ENCODE measurements around the gene NT5DC3. TPM values are rescaled to one million over a fixed set of nuclear protein-coding genes. Genes with fewer than 3 reads are reported as not detected.
"Not testable (repeated sequence)": the region's sequence is repeated elsewhere in the genome, so short reads cannot be mapped to it uniquely, and the experiment has no call there.

NT5DC3 gene
- total RNA-seq, 1 donor from 2014 or later = 5.2 TPM

- Histone ChIP-seq H3K4me3 (no peak overlapping the region), H3K27me3 (no peaks in the 10 kb centered on the region), H3K27ac (no peak overlapping the region), H3K9me3 (no peaks in the 10 kb centered on the region), H3K4me1 (peaks cover 4% of the 10 kb centered on the region), H3K36me3 (peaks cover 0 to 8% of the 10 kb centered on the region in 2 donors)
- TF ChIP-seq POLR2A (IDR thresholded peaks at IDR 0.05) = no peak
- TF ChIP-seq CTCF (IDR thresholded peaks at IDR 0.05) = no peak
- TF ChIP-seq POLR2AphosphoS5 (IDR thresholded peaks at IDR 0.05; ENCODE audit: insufficient read depth in 1 of 2, low read depth in 1 of 2) = no peak
- no peak for DNase-seq (ENCODE audit: extremely low spot score in 2 of 2)
- intact Hi-C loops (cut with DNase I) = no loop called here
Observed at GRCh38 chr12:103813949-103814348, 27.1 kb downstream of the NT5DC3 start.

- no peak for TF ChIP-seq CTCF (IDR thresholded peaks at IDR 0.05)
- TF ChIP-seq POLR2AphosphoS5 (IDR thresholded peaks at IDR 0.05; ENCODE audit: insufficient read depth in 1 of 2, low read depth in 1 of 2) = no peak
- no peak for TF ChIP-seq POLR2A (IDR thresholded peaks at IDR 0.05)
- no peak overlapping the region for H3K27ac ChIP-seq
- H3K9me3 ChIP-seq = no peaks in the 10 kb centered on the region
- no peak overlapping the region for H3K4me3 ChIP-seq
- intact Hi-C loops (cut with DNase I) = no loop called here
- no peak for DNase-seq (ENCODE audit: extremely low spot score in 2 of 2)
- H3K4me1 ChIP-seq = peaks cover 9% of the 10 kb centered on the region
- H3K36me3 ChIP-seq = peaks cover 0 to 8% of the 10 kb centered on the region in 2 donors
- H3K27me3 ChIP-seq = no peaks in the 10 kb centered on the region
Observed at GRCh38 chr12:103813426-103813825, 27.6 kb downstream of the NT5DC3 start.

GRCh38 chr12:103812789-103813188 is 28.2 kb downstream of the NT5DC3 start:
- intact Hi-C loops (cut with DNase I) = no loop called here
- Histone ChIP-seq H3K36me3 (peaks cover 0 to 8% of the 10 kb centered on the region in 2 donors), H3K9me3 (no peaks in the 10 kb centered on the region), H3K4me3 (no peak overlapping the region), H3K27ac (no peak overlapping the region), H3K27me3 (no peaks in the 10 kb centered on the region), H3K4me1 (peaks cover 14% of the 10 kb centered on the region)
- no peak for DNase-seq (ENCODE audit: extremely low spot score in 2 of 2)
- TF ChIP-seq CTCF (IDR thresholded peaks at IDR 0.05) (no peak), POLR2AphosphoS5 (IDR thresholded peaks at IDR 0.05; ENCODE audit: insufficient read depth in 1 of 2, low read depth in 1 of 2) (no peak), POLR2A (IDR thresholded peaks at IDR 0.05) (no peak)

- no peaks in the 10 kb centered on the region for H3K27me3 ChIP-seq
- no peak overlapping the region for H3K4me3 ChIP-seq
- H3K4me1 ChIP-seq = peaks cover 23% of the 10 kb centered on the region
- peaks cover 0 to 8% of the 10 kb centered on the region in 2 donors for H3K36me3 ChIP-seq
- TF ChIP-seq CTCF (IDR thresholded peaks at IDR 0.05) (no peak), POLR2A (IDR thresholded peaks at IDR 0.05) (no peak)
- no peaks in the 10 kb centered on the region for H3K9me3 ChIP-seq
- intact Hi-C loops (cut with DNase I) = no loop called here
- H3K27ac ChIP-seq = no peak overlapping the region
- DNase-seq (ENCODE audit: extremely low spot score in 2 of 2) = no peak
Observed at GRCh38 chr12:103811791-103812190, 29.2 kb downstream of the NT5DC3 start.

GRCh38 chr12:103810111-103810510 is 30.9 kb downstream of the NT5DC3 start:
- no peak overlapping the region for H3K4me3 ChIP-seq
- H3K27me3 ChIP-seq = no peaks in the 10 kb centered on the region
- peaks cover 36% of the 10 kb centered on the region for H3K4me1 ChIP-seq
- no peak for DNase-seq (ENCODE audit: extremely low spot score in 2 of 2)
- no peaks in the 10 kb centered on the region for H3K9me3 ChIP-seq
- intact Hi-C loops (cut with DNase I) = no loop called here
- TF ChIP-seq POLR2A (IDR thresholded peaks at IDR 0.05) (no peak), CTCF (IDR thresholded peaks at IDR 0.05) (no peak), POLR2AphosphoS5 (IDR thresholded peaks at IDR 0.05; ENCODE audit: insufficient read depth in 1 of 2, low read depth in 1 of 2) (no peak)
- H3K27ac ChIP-seq = no peak overlapping the region
- H3K36me3 ChIP-seq = peaks cover 0 to 8% of the 10 kb centered on the region in 2 donors

GRCh38 chr12:103809639-103810038 is 31.4 kb downstream of the NT5DC3 start:
- H3K27me3 ChIP-seq; H3K9me3 ChIP-seq; intact Hi-C loops (cut with DNase I); H3K36me3 ChIP-seq; H3K27ac ChIP-seq; H3K4me3 ChIP-seq; DNase-seq (ENCODE audit: extremely low spot score in 2 of 2): not testable (repeated sequence)
- peaks cover 38% of the 10 kb centered on the region for H3K4me1 ChIP-seq
